Ascending aorta (tissue), 2 donors: ENCODE measurements around the gene TSPYL2. TPM values are rescaled to one million over a fixed set of nuclear protein-coding genes. Genes with fewer than 3 reads are reported as not detected.

Source experiments
- DNase-seq, 2 donors: peaks; one replicate each; pipeline ENCODE4 v3.0.0-alpha.2; 2019; ENCODE audit warnings: low spot score in 2 of 2
- H3K27ac ChIP-seq, 2 donors: fragments of 200-600 bp; sonication (generic); one replicate each; pipeline ENCODE4 v1.5.1; 2016 to 2017; ENCODE audit warnings: mild to moderate bottlenecking in 1 of 2
- H3K27me3 ChIP-seq: fragments of 200-600 bp; sonication (generic); one replicate; pipeline ENCODE4 v1.5.1; 2017
- H3K36me3 ChIP-seq, 2 donors: fragments of 200-600 bp; sonication (generic); one replicate each; pipeline ENCODE4 v1.5.1; 2016
- H3K4me1 ChIP-seq, 2 donors: fragments of 200-600 bp; sonication (generic); one replicate each; pipeline ENCODE4 v1.5.1; 2016 to 2017; ENCODE audit warnings: mild to moderate bottlenecking in 1 of 2
- H3K4me3 ChIP-seq, 2 donors: fragments of 200-600 bp; sonication (generic); one replicate each; pipeline ENCODE4 v1.5.1; 2016 to 2017; ENCODE audit warnings: mild to moderate bottlenecking in 1 of 2
- H3K9me3 ChIP-seq, 2 donors: fragments of 200-600 bp; sonication (generic); one replicate each; pipeline ENCODE4 v1.5.1; 2016
- CTCF ChIP-seq, 3 experiments: fragments of 200-600 bp in 2 of 3; fragments of 450-650 bp in 1 of 3; sonication (generic) in 2 of 3; IDR thresholded peaks; one replicate each; pipeline ENCODE4 v1.5.1; 2016 to 2019; ENCODE audit warnings: antibody characterized with exemption in 3 of 3, mild to moderate bottlenecking in 1 of 3, moderate library complexity in 1 of 3
- intact Hi-C: fragments of 100-400 bp; cut with DNase I; formaldehyde crosslinking; loops from one replicate; pipeline ENCODE4 v1.15.1; 2023
- total RNA-seq: library from RNA; depleted of rRNA; stranded (reverse); fragments of >200 nt; gene quantifications from one replicate; pipeline ENCODE4 v1.1.0, GENCODE V29; 2016

Gene TSPYL2
- total RNA-seq, 1 donor from 2014 or later, result 42.3 TPM

DNA sequence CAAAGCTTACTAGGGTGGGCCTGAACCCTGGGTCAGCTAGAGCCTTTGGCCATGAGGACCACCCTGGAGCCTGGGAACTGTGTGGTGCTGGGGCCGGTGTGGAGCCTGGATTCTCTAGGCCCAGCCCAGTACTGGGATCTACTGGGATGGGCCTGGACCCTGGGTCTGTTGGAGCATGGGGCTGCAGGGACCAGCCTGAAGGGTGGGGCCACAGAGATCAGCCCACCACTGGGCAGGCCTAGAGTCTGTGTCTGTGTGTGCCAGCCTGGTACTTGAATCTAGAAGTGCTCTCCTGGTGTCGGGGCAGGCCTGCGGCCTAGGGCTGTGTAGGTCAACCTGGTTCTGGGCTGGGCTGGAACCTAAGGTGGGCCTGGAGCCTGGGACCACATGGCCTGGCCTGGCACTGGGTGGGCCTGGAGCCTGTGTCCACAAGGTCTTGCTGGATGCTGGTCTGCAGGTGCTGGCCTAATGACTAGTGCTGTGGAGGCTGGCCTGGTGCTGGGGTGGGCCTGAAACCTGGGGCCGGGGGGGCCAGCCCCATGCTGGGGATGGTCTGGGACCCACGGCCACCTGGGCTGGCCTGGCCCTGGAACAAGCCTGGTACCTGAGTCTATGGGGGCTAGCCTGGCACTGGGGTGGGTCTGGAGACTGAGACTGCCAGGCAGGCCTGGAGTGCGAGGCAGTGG is 32.8 kb downstream of the TSPYL2 start:
- Histone ChIP-seq H3K9me3 (no peaks in the 10 kb centered on the region), H3K27me3 (no peaks in the 10 kb centered on the region), H3K36me3 (no peaks in the 10 kb centered on the region), H3K27ac (peak overlapping the region; percentile 6 to 14), H3K4me1 (peaks cover 0 to 3% of the 10 kb centered on the region in 2 donors), H3K4me3 (no peak overlapping the region)
- no peak for TF ChIP-seq CTCF (IDR thresholded peaks at IDR 0.05)
- DNase-seq, result no peak
- intact Hi-C loops, result no loop called here

- H3K4me3 ChIP-seq, result no peak overlapping the region
- peaks cover 0 to 3% of the 10 kb centered on the region in 2 donors for H3K4me1 ChIP-seq
- H3K9me3 ChIP-seq, result no peaks in the 10 kb centered on the region
- no peaks in the 10 kb centered on the region for H3K36me3 ChIP-seq
- no peaks in the 10 kb centered on the region for H3K27me3 ChIP-seq
- no peak for DNase-seq
- peak overlapping the region; percentile 6 to 14 for H3K27ac ChIP-seq
- intact Hi-C loops, result no loop called here
- TF ChIP-seq CTCF (IDR thresholded peaks at IDR 0.05), result no peak
Observed at GRCh38 chrX:53115550-53115874, 33.3 kb downstream of the TSPYL2 start.

DNA sequence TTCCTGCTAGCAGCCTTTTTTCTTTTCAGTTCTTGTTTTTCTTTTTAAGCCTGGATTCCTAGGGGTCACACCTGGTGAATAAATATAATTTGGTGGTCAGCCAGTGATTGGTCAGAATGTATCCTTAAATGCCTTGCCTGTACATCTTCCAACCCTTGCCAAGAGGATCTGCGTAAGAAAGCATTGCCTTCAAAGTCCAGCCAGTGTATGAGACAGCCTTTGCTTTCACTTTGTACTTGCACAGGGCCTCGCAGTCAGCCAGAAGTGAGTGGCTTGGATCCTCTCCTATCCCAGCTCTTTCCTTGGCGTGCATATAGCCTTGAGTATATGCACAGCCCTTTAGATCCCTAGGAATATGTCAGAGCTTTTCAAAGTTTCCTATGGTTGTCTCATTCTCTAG is 33.9 kb downstream of the TSPYL2 start:
- Histone ChIP-seq H3K9me3 (no peaks in the 10 kb centered on the region), H3K27me3 (no peaks in the 10 kb centered on the region), H3K4me3 (peak overlapping the region in 1 of 2 donors; percentile 3), H3K36me3 (no peaks in the 10 kb centered on the region), H3K4me1 (peaks cover 0 to 3% of the 10 kb centered on the region in 2 donors), H3K27ac (peak overlapping the region in 1 of 2 donors; percentile 6)
- no peak for TF ChIP-seq CTCF (IDR thresholded peaks at IDR 0.05)
- no peak for DNase-seq
- intact Hi-C loops, result no loop called here

- no peaks in the 10 kb centered on the region for H3K27me3 ChIP-seq
- DNase-seq, result no peak
- intact Hi-C loops, result no loop called here
- no peaks in the 10 kb centered on the region for H3K9me3 ChIP-seq
- H3K36me3 ChIP-seq, result no peaks in the 10 kb centered on the region
- TF ChIP-seq CTCF (IDR thresholded peaks at IDR 0.05), result no peak
- H3K4me3 ChIP-seq, result no peak overlapping the region
- no peak overlapping the region for H3K27ac ChIP-seq
- no peaks in the 10 kb centered on the region for H3K4me1 ChIP-seq
Observed at GRCh38 chrX:53122013-53122412, 39.8 kb downstream of the TSPYL2 start.

DNA sequence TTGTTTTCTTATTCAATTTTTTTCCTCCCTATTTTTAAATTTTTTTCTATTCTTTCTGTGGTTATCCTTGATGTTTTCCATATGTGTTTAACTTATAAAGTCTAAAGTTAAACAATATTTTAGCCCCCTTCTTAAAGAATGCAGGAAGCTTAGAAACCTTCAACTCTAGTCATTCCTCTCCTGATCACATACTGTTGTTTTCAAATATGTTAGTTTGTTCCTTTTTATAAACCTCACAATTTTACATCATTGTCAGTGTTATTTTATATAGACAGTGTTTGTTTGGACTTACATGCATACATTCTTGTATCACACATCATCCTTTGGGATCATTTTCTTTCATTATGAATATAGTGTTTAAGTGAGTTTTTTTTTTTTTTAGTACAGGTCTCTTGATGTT is 43.3 kb downstream of the TSPYL2 start:
- Histone ChIP-seq H3K27ac (no peak overlapping the region), H3K4me1 (no peaks in the 10 kb centered on the region), H3K27me3 (no peaks in the 10 kb centered on the region), H3K4me3 (no peak overlapping the region), H3K9me3 (no peaks in the 10 kb centered on the region), H3K36me3 (no peaks in the 10 kb centered on the region)
- no peak for DNase-seq
- TF ChIP-seq CTCF (IDR thresholded peaks at IDR 0.05), result no peak
- intact Hi-C loops, result no loop called here

DNA sequence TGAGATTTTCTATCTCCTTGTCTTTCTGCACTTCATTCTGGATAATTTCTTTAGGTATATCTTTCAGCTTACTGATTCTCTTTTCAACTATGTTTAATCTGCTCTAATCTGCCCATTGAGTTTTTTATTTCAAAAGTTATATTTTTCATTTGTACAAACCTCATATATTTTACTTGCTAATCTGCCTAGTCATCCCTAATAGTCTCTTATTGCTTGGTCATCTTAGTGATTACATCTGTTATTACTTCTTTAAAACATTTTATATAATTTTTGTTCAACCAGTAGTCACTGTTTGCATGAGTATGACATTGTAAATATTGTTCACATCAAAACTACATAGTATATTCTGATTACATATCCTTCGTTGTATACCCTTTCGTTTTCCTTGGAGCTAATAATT is 44.2 kb downstream of the TSPYL2 start:
- H3K4me3 ChIP-seq, result no peak overlapping the region
- DNase-seq, result no peak
- H3K27me3 ChIP-seq, result no peaks in the 10 kb centered on the region
- no peaks in the 10 kb centered on the region for H3K9me3 ChIP-seq
- intact Hi-C loops, result no loop called here
- H3K36me3 ChIP-seq, result no peaks in the 10 kb centered on the region
- no peaks in the 10 kb centered on the region for H3K4me1 ChIP-seq
- no peak overlapping the region for H3K27ac ChIP-seq
- no peak for TF ChIP-seq CTCF (IDR thresholded peaks at IDR 0.05)
